Subcutaneous abdominal adipose tissue (tissue), 5 donors: Measurements from ENCODE around the gene CA6.
"Not testable (repeated sequence)": the region's sequence is repeated elsewhere in the genome, so short reads cannot be mapped to it uniquely, and the experiment has no call there.

Experiments used
- H3K27ac ChIP-seq: one replicate; pipeline ENCODE4 v1.7.0; 2013; ENCODE audit warnings: low read depth, mild to moderate bottlenecking, inconsistent platforms, low read length, moderate library complexity
- H3K27me3 ChIP-seq, 5 donors: one replicate each; pipeline ENCODE4 v1.7.0; 2013; ENCODE audit warnings: low read length in 5 of 5, inconsistent platforms in 1 of 5; ENCODE audit not compliant: control insufficient read depth in 5 of 5, insufficient read depth in 4 of 5
- H3K36me3 ChIP-seq, 5 donors: one replicate each; pipeline ENCODE4 v1.7.0; 2013; ENCODE audit warnings: low read length in 5 of 5; ENCODE audit not compliant: control insufficient read depth in 5 of 5, insufficient read depth in 5 of 5
- H3K4me1 ChIP-seq, 5 donors: one replicate each; pipeline ENCODE4 v1.7.0; 2013; ENCODE audit warnings: low read length in 5 of 5, mild to moderate bottlenecking in 3 of 5, moderate library complexity in 1 of 5; ENCODE audit not compliant: control insufficient read depth in 5 of 5, insufficient read depth in 5 of 5
- H3K4me3 ChIP-seq, 5 donors: one replicate each; pipeline ENCODE4 v1.7.0; 2013; ENCODE audit warnings: low read length in 5 of 5, low read depth in 1 of 5
- H3K9ac ChIP-seq, 5 donors: one replicate each; pipeline ENCODE4 v1.7.0; 2013; ENCODE audit warnings: low read length in 5 of 5, mild to moderate bottlenecking in 4 of 5, moderate library complexity in 3 of 5
- H3K9me3 ChIP-seq, 5 donors: one replicate each; pipeline ENCODE4 v1.7.0; 2013; ENCODE audit warnings: low read length in 5 of 5; ENCODE audit not compliant: control insufficient read depth in 5 of 5
- donor health status: healthy.
- donor health status: healthy.
- donor health status: healthy.
- donor health status: healthy.
- donor health status: healthy.

Gene CA6

DNA sequence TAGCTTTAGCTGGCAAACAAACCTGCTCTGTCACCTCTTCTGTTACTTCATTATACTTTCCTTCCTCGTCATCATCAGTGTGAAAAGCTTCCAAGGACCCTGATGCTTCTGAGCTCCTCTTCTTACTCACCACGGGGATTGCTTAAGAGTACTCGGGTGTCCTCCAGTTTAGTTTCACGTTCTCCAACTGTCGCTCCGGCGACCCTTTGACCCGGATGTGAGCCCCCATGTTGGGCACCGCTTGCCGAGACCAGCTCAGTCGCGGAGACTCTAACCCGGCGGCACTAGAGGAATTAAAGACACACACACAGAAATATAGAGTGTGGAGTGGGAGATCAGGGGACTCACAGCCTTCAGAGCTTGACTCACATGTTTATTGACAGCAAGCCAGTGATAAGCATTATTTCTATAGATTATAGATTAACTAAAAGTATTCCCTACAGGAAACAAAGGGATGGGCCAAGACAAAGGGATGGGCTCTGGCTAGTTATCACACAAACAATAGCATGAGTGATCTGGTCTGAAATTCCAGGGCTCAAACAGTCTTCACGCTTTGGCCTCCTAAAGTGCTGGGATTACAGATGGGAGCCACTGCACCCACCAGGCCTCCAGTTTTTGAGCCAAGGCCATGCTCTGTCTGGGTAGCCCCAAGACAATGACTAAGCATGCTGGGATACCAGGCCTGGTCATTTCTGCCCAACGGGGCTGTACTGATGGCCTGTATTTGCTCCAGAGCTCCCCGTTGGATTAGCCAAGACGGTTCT, 37.1 kb upstream of the CA6 start:
- Histone ChIP-seq H3K27me3 (peaks cover 0 to 4% (median 0%) of the 10 kb centered on the region in 5 donors), H3K9ac (no peak overlapping the region), H3K27ac (no peak overlapping the region), H3K4me1 (peaks cover 0 to 4% (median 3%) of the 10 kb centered on the region in 5 donors), H3K9me3 (no peaks in the 10 kb centered on the region), H3K4me3 (no peak overlapping the region), H3K36me3 (no peaks in the 10 kb centered on the region)

DNA sequence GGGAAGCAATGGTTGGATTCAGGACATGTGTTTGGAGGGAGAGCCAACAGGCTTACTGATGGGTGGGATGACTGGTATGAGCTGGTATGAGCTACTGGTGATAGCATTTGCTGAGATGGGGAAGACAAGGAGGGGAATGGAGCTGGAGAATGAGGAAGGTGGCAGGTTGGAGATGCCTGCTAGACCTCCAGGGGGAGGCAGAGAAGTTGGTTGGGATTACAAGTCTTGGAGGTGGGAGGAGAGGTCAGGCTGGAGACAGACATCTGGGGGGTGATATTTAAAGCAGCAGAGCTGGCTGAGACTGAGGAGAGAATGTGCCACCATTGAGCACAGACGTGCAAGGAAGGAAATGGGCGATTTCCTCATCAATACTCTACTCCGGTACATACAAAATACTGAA, 35.3 kb upstream of the CA6 start:
- no peaks in the 10 kb centered on the region for H3K36me3 ChIP-seq
- H3K9ac ChIP-seq: no peak overlapping the region
- peaks cover 0 to 4% (median 0%) of the 10 kb centered on the region in 5 donors for H3K27me3 ChIP-seq
- no peak overlapping the region for H3K4me3 ChIP-seq
- no peaks in the 10 kb centered on the region for H3K4me1 ChIP-seq
- H3K27ac ChIP-seq: no peak overlapping the region
- H3K9me3 ChIP-seq: no peaks in the 10 kb centered on the region

DNA sequence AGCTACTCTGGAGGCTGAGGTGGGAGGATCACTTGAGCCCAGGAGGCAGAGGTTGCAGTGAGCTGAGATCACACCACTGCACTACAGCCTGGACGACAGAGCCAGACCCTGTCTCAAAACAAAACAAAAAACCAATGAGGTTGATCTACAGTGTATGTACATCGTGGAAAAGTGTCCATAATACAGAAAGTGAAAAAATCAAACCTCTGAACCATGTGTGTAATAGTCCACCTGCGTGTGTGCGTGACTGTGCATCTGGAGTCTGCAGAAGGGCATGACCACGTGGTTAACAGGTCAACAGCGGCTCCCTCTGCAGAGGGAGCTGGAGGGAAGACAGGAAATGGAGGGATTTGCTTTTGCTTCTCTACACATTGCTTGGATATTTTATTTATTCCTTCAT, 34.8 kb upstream of the CA6 start:
- Histone ChIP-seq H3K4me1 (no peaks in the 10 kb centered on the region), H3K9ac (no peak overlapping the region), H3K36me3 (no peaks in the 10 kb centered on the region), H3K27ac (no peak overlapping the region), H3K27me3 (peaks cover 0 to 4% (median 0%) of the 10 kb centered on the region in 5 donors), H3K9me3 (no peaks in the 10 kb centered on the region), H3K4me3 (no peak overlapping the region)

DNA sequence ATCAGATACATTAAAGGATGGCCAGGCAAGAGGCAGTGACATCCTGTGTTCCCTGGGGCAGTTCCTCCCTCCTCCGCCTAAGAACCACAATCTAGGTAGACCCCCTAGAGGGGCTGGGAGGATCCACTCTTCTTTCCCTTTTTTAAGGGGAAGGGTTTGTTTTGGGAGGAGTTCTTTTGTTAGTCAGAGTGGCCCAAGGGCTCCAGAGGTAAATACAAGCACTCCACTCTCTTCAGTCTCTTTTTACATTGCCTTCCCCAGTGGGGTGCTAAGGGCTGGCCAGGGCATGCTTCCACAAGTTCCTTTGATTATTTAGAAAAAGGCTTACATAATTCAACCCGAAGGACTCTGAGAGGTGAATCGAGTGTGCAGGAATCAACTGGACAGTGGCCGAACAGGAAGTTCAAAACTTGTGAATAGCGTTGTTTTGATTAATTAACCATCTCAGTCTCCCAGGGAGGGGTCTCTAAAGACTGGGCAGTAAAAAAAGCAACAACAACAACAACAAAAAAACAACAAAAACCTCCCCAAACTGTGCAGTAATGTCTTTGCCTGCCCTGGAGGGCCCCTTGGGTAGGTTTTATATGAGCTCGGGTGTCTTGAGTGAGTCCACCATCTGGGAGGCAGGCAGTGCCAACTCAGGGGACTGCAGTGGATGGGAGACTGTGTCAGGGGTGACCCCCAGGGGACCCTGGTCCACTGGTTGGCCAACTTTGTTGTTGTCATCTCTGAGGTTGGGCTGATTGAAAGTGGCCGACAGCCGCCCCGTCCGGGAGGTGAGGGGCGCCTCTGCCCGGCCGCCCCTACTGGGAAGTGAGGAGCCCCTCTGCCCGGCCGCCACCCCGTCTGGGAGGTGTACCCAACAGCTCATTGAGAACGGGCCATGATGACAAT, 34.0 kb upstream of the CA6 start:
- no peaks in the 10 kb centered on the region for H3K4me1 ChIP-seq
- H3K27me3 ChIP-seq: peaks cover 0 to 4% (median 0%) of the 10 kb centered on the region in 5 donors
- H3K4me3 ChIP-seq: no peak overlapping the region
- H3K9ac ChIP-seq: no peak overlapping the region
- no peak overlapping the region for H3K27ac ChIP-seq
- H3K9me3 ChIP-seq: no peaks in the 10 kb centered on the region
- H3K36me3 ChIP-seq: no peaks in the 10 kb centered on the region

DNA sequence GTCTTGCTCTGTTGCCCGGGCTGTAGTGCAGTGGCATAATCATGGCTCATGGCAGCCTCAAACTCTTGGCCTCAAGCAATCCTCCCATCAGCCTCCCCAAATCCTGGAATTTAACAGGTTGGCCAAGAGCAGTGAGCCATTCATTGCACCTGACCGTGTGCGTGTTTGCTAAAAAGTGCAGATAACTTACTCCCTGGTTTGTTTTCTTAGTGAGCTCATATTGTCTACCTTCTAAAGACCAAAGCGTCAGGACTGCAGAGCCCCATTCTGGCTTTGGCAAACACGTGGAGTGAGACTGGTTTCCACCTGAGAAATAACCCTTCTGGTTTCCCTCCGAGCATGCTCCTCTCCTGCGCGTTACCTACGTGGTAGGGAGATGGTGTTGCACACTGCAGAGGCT, 32.2 kb upstream of the CA6 start:
- Histone ChIP-seq H3K9ac (no peak overlapping the region), H3K4me3 (no peak overlapping the region), H3K27me3 (peaks cover 0 to 4% (median 0%) of the 10 kb centered on the region in 5 donors), H3K9me3 (no peaks in the 10 kb centered on the region), H3K36me3 (no peaks in the 10 kb centered on the region), H3K27ac (no peak overlapping the region), H3K4me1 (no peaks in the 10 kb centered on the region)

DNA sequence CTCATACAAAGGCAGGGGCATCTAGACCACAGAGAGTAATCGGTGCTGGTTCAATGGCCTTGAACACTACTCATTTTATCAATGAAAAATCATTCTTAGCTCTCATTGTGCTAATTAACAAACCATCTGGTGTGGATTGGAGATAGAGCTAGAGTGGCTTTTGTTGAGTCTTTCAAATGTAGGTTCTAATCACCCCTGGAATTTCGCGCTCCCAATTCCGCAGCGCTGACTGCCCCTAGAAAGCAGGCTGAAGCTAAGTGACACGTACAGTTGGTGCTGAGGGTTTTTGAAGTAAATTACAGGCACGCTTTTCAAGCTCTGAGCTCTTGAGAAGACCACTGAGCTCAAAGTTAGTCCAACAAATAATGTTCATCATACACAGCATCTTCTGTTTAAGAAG, 31.2 kb upstream of the CA6 start:
- H3K9ac ChIP-seq: no peak overlapping the region
- peaks cover 0 to 4% (median 0%) of the 10 kb centered on the region in 5 donors for H3K27me3 ChIP-seq
- H3K36me3 ChIP-seq: no peaks in the 10 kb centered on the region
- H3K4me1 ChIP-seq: no peaks in the 10 kb centered on the region
- H3K4me3 ChIP-seq: no peak overlapping the region
- H3K9me3 ChIP-seq: no peaks in the 10 kb centered on the region
- no peak overlapping the region for H3K27ac ChIP-seq

DNA sequence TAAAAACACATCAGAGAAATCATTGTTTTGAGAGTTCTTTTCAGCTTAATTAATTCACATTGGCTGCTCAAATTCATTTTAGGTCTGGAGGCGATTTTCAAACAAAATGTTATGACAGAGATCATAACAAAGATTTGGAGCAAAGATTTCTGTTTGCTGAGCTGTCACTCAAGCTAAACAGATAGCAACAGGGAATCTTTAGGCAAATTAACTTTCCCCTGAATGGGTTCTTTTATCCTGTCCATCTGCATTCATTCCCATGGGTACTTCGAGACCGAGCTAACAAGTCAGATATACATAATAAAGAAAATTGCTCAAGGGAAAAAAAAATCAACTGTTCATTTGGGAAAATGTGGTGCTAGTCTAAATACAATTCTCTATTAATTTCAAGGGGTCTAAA, 30.2 kb upstream of the CA6 start:
- no peak overlapping the region for H3K4me3 ChIP-seq
- no peak overlapping the region for H3K27ac ChIP-seq
- H3K4me1 ChIP-seq: no peaks in the 10 kb centered on the region
- no peaks in the 10 kb centered on the region for H3K9me3 ChIP-seq
- H3K9ac ChIP-seq: no peak overlapping the region
- H3K36me3 ChIP-seq: no peaks in the 10 kb centered on the region
- peaks cover 0 to 4% (median 0%) of the 10 kb centered on the region in 5 donors for H3K27me3 ChIP-seq

DNA sequence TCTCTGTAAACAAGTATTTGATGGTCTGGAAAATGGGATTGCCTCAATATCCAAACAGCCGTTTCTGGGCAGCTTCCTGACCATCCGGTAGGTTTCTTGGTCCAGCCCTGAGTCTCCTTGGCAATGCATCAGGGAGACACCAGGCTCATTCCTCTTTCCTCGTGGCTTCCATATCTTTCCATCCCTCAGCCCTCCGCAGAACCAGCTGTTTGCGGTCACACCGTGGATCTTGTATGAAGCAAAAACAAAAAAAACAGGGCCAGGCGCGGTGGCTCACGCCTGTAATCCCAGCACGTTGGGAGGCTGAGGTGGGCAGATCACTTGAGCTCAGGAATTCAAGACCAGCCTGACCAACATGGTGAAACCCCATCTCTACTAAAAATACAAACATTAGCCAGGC, 28.1 kb upstream of the CA6 start:
- H3K27me3 ChIP-seq, H3K4me3 ChIP-seq, H3K9ac ChIP-seq, H3K27ac ChIP-seq, H3K36me3 ChIP-seq, H3K9me3 ChIP-seq, H3K4me1 ChIP-seq: not testable (repeated sequence)

DNA sequence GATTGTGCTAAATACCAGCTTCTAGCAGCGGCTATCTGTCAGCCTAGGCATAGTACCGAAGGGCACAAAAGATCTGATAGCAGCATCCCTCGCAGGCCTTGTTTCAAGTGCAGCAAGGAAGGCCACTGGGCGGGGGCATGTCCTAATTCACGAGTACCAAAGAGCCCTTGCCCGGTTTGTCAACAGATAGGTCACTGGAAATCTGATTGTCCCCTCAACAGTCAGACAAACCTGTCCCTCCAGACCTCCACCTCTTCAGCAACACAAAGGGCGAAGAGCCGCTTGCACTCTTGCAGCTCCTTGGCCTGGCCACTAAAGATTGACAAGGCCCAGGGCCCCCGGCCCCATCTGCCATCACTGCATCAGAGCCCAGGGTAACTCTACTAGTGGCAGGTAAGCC, 22.7 kb upstream of the CA6 start:
- Histone ChIP-seq H3K27ac (no peak overlapping the region), H3K36me3 (no peaks in the 10 kb centered on the region), H3K9ac (no peak overlapping the region), H3K4me3 (no peak overlapping the region), H3K4me1 (no peaks in the 10 kb centered on the region), H3K27me3 (peaks cover 0 to 2% (median 0%) of the 10 kb centered on the region in 5 donors), H3K9me3 (no peaks in the 10 kb centered on the region)

DNA sequence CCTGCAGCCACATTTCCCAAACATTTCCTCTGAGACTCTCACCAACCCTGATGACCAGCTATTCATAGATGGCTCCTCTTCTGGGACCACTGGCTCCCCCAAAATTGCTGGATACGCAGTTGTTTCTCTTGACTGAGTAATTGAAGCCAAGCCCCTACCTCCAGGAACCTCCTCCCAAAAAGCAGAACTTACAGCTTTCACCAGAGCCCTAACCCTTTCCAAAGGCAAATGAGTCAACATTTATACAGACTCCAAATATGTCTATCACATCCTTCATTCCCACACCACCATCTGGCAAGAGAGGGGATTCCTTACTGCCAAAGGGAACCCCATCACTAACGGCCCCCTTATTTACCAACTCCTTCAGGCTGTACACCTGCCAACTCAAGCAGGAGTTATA, 20.3 kb upstream of the CA6 start:
- Histone ChIP-seq H3K4me3 (no peak overlapping the region), H3K4me1 (no peaks in the 10 kb centered on the region), H3K27ac (no peak overlapping the region), H3K27me3 (peaks cover 0 to 2% (median 0%) of the 10 kb centered on the region in 5 donors), H3K36me3 (no peaks in the 10 kb centered on the region), H3K9ac (no peak overlapping the region), H3K9me3 (no peaks in the 10 kb centered on the region)
